HG03460 (cell line): ENCODE results near the gene PDSS2.
A peak's percentile ranks its signal among the peaks of the same experiment; 100 is the strongest.
"Not testable (repeated sequence)": the region's sequence is repeated elsewhere in the genome, so short reads cannot be mapped to it uniquely, and the experiment has no call there.

ENCODE experiments used
- ATAC-seq: cut with Tn5 transposase; IDR thresholded peaks from one replicate; pipeline ENCODE4 v1.9.1; 2021; ENCODE audit not compliant: unreplicated experiment

PDSS2 gene

GRCh38 chr6:107368471-107368870, 90.9 kb downstream of the PDSS2 start:
- ATAC-seq = no peak

DNA sequence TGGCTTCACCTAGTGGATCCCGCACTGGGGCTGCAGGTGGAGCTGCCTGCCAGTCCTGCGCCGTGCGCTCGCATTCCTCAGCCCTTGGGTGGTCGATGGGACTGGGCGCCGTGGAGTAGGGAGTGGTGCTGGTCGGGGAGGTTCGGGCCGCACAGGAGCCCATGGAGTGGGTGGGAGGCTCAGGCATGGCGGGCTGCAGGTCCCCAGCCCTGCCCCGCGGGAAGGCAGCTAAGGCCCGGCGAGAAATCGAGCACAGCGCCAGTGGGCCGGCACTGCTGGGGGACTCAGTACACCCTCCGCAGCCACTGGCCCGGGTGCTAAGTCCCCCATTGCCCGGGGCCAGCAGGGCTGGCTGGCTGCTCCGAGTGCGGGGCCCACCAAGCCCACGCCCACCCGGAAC, 95.2 kb downstream of the PDSS2 start:
- not testable (repeated sequence) for ATAC-seq

GRCh38 chr6:107361753-107362604, 97.4 kb downstream of the PDSS2 start:
- no peak for ATAC-seq

- ATAC-seq = no peak
Observed at GRCh38 chr6:107360476-107360875, 98.9 kb downstream of the PDSS2 start.

DNA sequence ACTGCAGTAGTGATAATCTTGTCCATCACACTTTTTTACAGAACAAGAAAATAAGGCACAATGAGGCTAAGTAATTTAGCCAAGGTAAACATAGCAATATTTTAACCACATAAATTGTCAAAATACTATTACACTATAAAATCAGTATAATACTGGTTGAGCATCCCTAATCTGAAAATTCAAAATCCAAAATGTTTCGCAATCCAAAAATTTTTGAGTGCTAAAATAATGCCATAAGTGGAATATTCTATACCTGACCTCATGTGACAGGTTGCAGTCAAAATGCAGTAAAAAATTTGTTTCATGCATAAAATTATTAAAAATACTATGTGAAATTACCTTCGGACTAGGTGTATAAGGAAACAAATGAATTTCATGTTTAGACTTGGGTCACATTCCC, 101.5 kb downstream of the PDSS2 start:
- ATAC-seq = no peak

GRCh38 chr6:107357031-107357430, 102.3 kb downstream of the PDSS2 start:
- ATAC-seq = no peak

DNA sequence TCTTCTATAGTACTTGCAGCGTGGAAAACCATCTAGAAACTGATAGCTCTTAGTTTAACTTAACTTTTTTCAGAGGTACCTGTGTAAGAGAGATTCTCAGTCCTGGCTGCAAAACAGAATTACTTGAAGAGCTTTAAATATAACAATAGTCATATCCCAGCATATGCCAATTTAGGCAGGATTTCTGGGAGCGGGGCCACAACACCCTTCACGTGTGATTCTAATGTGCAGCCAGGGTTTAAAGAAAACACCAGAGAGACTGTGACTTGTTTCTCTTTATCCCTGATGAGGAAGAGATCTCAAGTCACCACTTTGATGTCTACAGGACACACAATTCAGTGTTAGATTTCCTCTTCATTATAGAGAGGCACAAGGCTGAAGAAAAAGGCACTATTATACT, 103.7 kb downstream of the PDSS2 start:
- no peak for ATAC-seq

GRCh38 chr6:107354451-107354850, 104.9 kb downstream of the PDSS2 start:
- ATAC-seq = no peak

GRCh38 chr6:107353773-107354382, 105.5 kb downstream of the PDSS2 start:
- ATAC-seq = no peak

- ATAC-seq = no peak
Observed at GRCh38 chr6:107348224-107348623, 111.1 kb downstream of the PDSS2 start.

DNA sequence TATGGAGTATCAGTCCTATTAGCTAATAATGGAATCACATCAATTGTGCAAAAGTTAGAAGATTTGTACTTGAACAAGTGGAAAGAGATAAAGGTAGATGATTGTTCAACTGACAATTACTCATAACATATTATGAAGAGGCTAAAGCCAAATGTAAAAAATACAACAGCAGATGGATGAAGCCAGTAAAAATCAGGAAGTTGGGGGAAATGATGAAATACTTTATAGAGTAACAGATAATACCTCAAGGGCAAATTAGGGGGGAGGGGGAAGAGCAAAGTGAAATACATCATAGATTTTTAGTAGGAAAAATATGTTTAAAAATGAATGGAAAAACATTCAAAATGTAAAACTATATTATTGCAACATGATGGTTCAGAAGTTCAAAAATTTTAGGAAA, 114.0 kb downstream of the PDSS2 start:
- no peak for ATAC-seq

- ATAC-seq = no peak
Observed at GRCh38 chr6:107344981-107345380, 114.4 kb downstream of the PDSS2 start.

- ATAC-seq = no peak
Observed at GRCh38 chr6:107344383-107344782, 115.0 kb downstream of the PDSS2 start.

GRCh38 chr6:107342144-107342543, 117.2 kb downstream of the PDSS2 start:
- ATAC-seq = no peak

DNA sequence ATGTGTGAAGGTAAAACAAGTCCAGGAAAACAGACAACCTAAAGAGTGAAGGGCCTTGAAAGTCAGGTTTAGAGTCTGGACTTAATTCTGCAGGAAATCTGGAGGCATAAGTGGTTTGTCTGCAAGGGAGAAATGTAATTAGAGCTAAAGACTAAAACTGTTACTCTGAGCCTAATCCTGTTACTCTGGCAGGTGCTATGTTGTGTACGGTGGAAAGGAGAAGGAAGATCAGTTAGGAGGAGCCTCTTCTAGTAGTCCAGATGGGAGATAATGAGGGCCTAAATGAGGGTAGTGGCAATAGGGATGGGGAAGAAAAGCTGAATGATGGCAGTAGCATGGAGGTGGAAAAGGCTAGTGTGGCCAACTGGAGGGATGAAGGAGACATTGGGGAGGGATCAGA, 118.5 kb downstream of the PDSS2 start:
- ATAC-seq = no peak

DNA sequence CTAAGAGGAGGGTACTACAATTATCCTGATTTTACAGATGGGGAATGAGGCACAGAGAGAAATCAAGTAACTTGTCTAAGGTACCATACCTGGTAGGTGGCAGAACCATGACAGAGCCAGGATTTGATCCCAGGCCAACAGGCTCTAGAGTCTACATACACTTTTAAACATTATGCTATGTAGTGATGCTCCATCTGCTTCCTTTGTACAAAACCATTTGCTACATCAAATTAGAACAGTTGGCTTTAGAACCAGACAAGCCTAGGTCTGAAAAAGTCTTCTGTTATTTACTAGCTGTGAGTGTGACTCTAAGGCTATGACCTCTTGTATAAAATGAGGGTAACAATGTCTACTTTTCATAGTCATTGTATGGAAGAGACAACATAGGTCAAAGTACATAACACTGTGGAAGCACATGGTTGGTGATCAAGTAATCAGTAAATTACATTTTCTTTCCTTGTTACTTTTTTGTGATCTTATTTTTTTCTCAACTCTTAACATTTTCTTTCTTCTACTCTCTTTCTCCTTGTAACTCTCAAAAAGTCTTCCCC, 122.1 kb downstream of the PDSS2 start:
- ATAC-seq = no peak

- ATAC-seq = no peak
Observed at GRCh38 chr6:107334026-107334425, 125.3 kb downstream of the PDSS2 start.

- no peak for ATAC-seq
Observed at GRCh38 chr6:107333491-107333890, 125.9 kb downstream of the PDSS2 start.

- no peak for ATAC-seq
Observed at GRCh38 chr6:107331409-107332386, 127.7 kb downstream of the PDSS2 start.

DNA sequence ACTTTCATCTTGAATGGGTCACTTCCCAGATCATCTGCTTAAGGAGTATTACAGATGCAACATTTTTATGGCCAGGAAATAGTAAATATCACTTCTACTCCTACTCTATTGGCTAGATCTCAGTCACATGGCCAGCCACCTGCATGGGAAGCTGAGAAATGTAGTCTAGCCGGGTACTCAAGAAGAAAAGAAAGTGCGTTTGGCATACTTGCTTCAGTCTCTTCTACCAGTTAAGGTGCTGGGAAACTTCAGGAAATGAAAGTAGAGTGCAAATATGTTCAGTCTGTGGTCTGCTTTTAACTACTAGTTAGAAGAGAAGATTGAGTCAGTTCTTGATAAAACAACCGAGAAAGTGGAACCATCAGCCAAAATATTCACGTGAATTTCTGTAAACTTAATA, 129.2 kb downstream of the PDSS2 start:
- ATAC-seq = peak; percentile 99
